ENCODE measurements around the gene STX16.

- TF ChIP-seq CTCF (IDR thresholded peaks at IDR 0.05; ENCODE audit: insufficient read depth, low read length), result no peak
- no peak for TF ChIP-seq SPI1 (IDR thresholded peaks at IDR 0.05; ENCODE audit: borderline replicate concordance, low read depth)
- no peak for TF ChIP-seq REST (IDR thresholded peaks at IDR 0.05; ENCODE audit: insufficient replicate concordance, low read depth)
- TF ChIP-seq POLR2AphosphoS5 (IDR thresholded peaks at IDR 0.05; ENCODE audit: low read depth), result no peak
- no peak for TF ChIP-seq GABPA (IDR thresholded peaks at IDR 0.05; ENCODE audit: low read depth)
Observed at GRCh38 chr20:58608096-58608840, 42.8 kb upstream of the STX16 start.

Measured in HL-60 (cell line).